ENCODE results near the gene PLA2G6. TPM values are rescaled to one million over a fixed set of nuclear protein-coding genes. Genes with fewer than 3 reads are reported as not detected.
A peak's percentile ranks its signal among the peaks of the same experiment; 100 is the strongest.

The PLA2G6 gene
- total and polyA plus RNA-seq, 2 of the 13 experiments (the other 11 are each of a cell fraction or from before 2014, with no cell fraction given): 4.8 to 11.5 TPM

DNA sequence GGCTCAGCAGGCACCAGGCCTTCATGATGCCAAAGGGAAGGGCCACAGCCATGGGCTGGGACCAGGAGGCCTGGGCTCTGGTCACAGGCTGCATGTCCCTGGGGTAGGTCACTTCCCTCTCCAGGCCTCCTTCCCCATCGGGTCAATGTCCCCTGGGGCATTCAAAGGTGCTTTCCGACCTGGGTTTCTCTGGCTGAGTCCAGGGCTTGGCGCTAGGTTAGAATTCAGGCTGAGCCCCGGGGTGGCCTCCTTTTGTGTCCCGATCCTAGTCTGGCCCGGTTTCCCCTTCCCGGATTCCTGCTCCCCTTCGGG, 32.3 kb upstream of the PLA2G6 start:
- CTCF ChIA-PET (ENCODE audit: low intra/inter-chr PET ratio, low total read pairs): no interaction called here
- TF ChIP-seq, protein P1, sequence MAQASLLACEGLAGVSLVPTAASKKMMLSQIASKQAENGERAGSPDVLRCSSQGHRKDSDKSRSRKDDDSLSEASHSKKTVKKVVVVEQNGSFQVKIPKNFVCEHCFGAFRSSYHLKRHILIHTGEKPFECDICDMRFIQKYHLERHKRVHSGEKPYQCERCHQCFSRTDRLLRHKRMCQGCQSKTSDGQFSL (CRISPR knock-in tag; IDR thresholded peaks at IDR 0.05): no peak
- TF ChIP-seq ZNF460 (CRISPR knock-in tag; IDR thresholded peaks at IDR 0.05; ENCODE audit: borderline replicate concordance) (no peak), ZNF572 (CRISPR knock-in tag; IDR thresholded peaks at IDR 0.05) (no peak), NR3C1 (CRISPR knock-in tag; IDR thresholded peaks at IDR 0.05) (no peak), HNRNPL (IDR thresholded peaks at IDR 0.05; ENCODE audit: low read depth, low read length) (0 out of 2 replicates have a peak, but pooled peaks have one; percentile 31), ZNF530 (CRISPR knock-in tag; IDR thresholded peaks at IDR 0.05; ENCODE audit: low read depth) (no peak), RXRB (CRISPR knock-in tag; IDR thresholded peaks at IDR 0.05; ENCODE audit: borderline replicate concordance) (peak; percentile 50; the same call in 1 of the 2 replicates), SRSF4 (IDR thresholded peaks at IDR 0.05; ENCODE audit: low read depth, low read length, poor library complexity, severe bottlenecking) (no peak), MEF2D (CRISPR knock-in tag; IDR thresholded peaks at IDR 0.05) (no peak), ZNF879 (CRISPR knock-in tag; IDR thresholded peaks at IDR 0.05) (no peak), ZNF205 (CRISPR knock-in tag; IDR thresholded peaks at IDR 0.05) (no peak), ZFP36L1 (CRISPR knock-in tag; IDR thresholded peaks at IDR 0.05) (no peak), ZFP36 (IDR thresholded peaks at IDR 0.05; ENCODE audit: borderline replicate concordance, low read depth, low read length, partially characterized antibody) (no peak), SSRP1 (CRISPR knock-in tag; IDR thresholded peaks at IDR 0.05) (no peak), ZKSCAN1 (IDR thresholded peaks at IDR 0.05; ENCODE audit: low read length) (no peak)
- TF ChIP-seq, protein P2, sequence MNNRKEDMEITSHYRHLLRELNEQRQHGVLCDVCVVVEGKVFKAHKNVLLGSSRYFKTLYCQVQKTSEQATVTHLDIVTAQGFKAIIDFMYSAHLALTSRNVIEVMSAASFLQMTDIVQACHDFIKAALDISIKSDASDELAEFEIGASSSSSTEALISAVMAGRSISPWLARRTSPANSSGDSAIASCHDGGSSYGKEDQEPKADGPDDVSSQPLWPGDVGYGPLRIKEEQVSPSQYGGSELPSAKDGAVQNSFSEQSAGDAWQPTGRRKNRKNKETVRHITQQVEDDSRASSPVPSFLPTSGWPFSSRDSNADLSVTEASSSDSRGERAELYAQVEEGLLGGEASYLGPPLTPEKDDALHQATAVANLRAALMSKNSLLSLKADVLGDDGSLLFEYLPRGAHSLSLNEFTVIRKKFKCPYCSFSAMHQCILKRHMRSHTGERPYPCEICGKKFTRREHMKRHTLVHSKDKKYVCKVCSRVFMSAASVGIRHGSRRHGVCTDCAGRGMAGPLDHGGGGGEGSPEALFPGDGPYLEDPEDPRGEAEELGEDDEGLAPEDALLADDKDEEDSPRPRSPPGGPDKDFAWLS (CRISPR knock-in tag; IDR thresholded peaks at IDR 0.05; ENCODE audit: borderline replicate concordance): no peak
- TF ChIP-seq, protein P3, sequence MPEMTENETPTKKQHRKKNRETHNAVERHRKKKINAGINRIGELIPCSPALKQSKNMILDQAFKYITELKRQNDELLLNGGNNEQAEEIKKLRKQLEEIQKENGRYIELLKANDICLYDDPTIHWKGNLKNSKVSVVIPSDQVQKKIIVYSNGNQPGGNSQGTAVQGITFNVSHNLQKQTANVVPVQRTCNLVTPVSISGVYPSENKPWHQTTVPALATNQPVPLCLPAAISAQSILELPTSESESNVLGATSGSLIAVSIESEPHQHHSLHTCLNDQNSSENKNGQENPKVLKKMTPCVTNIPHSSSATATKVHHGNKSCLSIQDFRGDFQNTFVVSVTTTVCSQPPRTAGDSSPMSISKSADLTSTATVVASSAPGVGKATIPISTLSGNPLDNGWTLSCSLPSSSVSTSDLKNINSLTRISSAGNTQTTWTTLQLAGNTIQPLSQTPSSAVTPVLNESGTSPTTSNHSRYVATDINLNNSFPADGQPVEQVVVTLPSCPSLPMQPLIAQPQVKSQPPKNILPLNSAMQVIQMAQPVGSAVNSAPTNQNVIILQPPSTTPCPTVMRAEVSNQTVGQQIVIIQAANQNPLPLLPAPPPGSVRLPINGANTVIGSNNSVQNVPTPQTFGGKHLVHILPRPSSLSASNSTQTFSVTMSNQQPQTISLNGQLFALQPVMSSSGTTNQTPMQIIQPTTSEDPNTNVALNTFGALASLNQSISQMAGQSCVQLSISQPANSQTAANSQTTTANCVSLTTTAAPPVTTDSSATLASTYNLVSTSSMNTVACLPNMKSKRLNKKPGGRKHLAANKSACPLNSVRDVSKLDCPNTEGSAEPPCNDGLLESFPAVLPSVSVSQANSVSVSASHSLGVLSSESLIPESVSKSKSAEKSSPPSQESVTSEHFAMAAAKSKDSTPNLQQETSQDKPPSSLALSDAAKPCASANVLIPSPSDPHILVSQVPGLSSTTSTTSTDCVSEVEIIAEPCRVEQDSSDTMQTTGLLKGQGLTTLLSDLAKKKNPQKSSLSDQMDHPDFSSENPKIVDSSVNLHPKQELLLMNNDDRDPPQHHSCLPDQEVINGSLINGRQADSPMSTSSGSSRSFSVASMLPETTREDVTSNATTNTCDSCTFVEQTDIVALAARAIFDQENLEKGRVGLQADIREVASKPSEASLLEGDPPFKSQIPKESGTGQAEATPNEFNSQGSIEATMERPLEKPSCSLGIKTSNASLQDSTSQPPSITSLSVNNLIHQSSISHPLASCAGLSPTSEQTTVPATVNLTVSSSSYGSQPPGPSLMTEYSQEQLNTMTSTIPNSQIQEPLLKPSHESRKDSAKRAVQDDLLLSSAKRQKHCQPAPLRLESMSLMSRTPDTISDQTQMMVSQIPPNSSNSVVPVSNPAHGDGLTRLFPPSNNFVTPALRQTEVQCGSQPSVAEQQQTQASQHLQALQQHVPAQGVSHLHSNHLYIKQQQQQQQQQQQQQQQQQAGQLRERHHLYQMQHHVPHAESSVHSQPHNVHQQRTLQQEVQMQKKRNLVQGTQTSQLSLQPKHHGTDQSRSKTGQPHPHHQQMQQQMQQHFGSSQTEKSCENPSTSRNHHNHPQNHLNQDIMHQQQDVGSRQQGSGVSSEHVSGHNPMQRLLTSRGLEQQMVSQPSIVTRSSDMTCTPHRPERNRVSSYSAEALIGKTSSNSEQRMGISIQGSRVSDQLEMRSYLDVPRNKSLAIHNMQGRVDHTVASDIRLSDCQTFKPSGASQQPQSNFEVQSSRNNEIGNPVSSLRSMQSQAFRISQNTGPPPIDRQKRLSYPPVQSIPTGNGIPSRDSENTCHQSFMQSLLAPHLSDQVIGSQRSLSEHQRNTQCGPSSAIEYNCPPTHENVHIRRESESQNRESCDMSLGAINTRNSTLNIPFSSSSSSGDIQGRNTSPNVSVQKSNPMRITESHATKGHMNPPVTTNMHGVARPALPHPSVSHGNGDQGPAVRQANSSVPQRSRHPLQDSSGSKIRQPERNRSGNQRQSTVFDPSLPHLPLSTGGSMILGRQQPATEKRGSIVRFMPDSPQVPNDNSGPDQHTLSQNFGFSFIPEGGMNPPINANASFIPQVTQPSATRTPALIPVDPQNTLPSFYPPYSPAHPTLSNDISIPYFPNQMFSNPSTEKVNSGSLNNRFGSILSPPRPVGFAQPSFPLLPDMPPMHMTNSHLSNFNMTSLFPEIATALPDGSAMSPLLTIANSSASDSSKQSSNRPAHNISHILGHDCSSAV (CRISPR knock-in tag; IDR thresholded peaks at IDR 0.05; ENCODE audit: borderline replicate concordance): no peak

More for the DNA sequence above, 32.3 kb upstream of the PLA2G6 start:
- Histone ChIP-seq H3K36me3 (replicated peaks in 1 of 2; ENCODE audit: control insufficient read depth in 1 of 2, insufficient read depth in 2 of 2, low read length in 2 of 2) (peaks cover 3 to 20% of the 10 kb centered on the region in 2 experiments), H3K4me3 (replicated peaks in 1 of 3; ENCODE audit: insufficient read depth in 1 of 3, low read depth in 2 of 3, low read length in 3 of 3) (no peak overlapping the region), H3K9ac (ENCODE audit: insufficient read depth, low read depth, low read length) (no peak overlapping the region), H3K79me2 (ENCODE audit: insufficient read depth, low read length) (peaks cover 24% of the 10 kb centered on the region), H3K9me3 (ENCODE audit: low read length) (no peaks in the 10 kb centered on the region), H3K4me1 (ENCODE audit: insufficient read depth, low read length) (peaks cover 36% of the 10 kb centered on the region), H3K27ac (ENCODE audit: extremely low read length, insufficient read depth, low read length) (no peak overlapping the region), H2AFZ (ENCODE audit: low read length) (no peak overlapping the region), H3K27me3 (ENCODE audit: control insufficient read depth in 1 of 2, insufficient read depth in 2 of 2, low read length in 2 of 2) (no peaks in the 10 kb centered on the region), H4K20me1 (ENCODE audit: insufficient read depth, low read length) (peaks cover 37% of the 10 kb centered on the region; the same call in 1 of the 2 replicates), H3K4me2 (ENCODE audit: low read depth, low read length) (no peak overlapping the region)
- FAIRE-seq (no peak), ATAC-seq (peak; percentile 5; the same call in 1 of the 3 replicates), DNase-seq (ENCODE audit: low spot score) (no peak)
- no TSS peak for BruUV-seq (replicated peaks)
- 61% methylated on average over 8 of the region's 8 CpGs for WGBS (ENCODE audit: low lambda C conversion rate)
- intact Hi-C loops (cut with micrococcal nuclease; ENCODE audit: unreplicated experiment) (no loop called here), in situ Hi-C loops (cut with HindIII; ENCODE audit: extremely low pct_ligation_motif_present, low pct_unique_long_range_greater_than_20kb) (no loop called here)
- POLR2A ChIA-PET: no interaction called here
